HepG2 (cell line): ENCODE results near the gene PTPRC. TPM values are rescaled to one million over a fixed set of nuclear protein-coding genes. Genes with fewer than 3 reads are reported as not detected.

Experiments
- ATAC-seq: fragments of 200-7000 bp; cut with Tn5 transposase; 3 replicates; pipeline ENCODE4 v1.9.1; 2020; ENCODE audit warnings: mild to moderate bottlenecking, moderate library complexity
- BruUV-seq: library from RNA; stranded (reverse); fragments of 400-500 nt; replicated peaks from 2 replicates; lab custom pipeline; 2021; lab: Mats Ljungman, UMichigan
- CTCF ChIA-PET: fragments of 300-600 bp; formaldehyde crosslinking; extraction: SDS; loops from one replicate; lab custom pipeline; 2021; ENCODE audit warnings: low total read pairs, inconsistent platforms, low intra/inter-chr PET ratio; lab: Yijun Ruan, JAX
- POLR2A ChIA-PET: fragments of 350-600 bp; sonication (Branson Sonifier 250); formaldehyde crosslinking; loops from one replicate; lab custom pipeline; 2020; ENCODE audit warnings: antibody characterized with exemption, inconsistent platforms; lab: Yijun Ruan, JAX
- DNase-seq: peaks from one replicate; pipeline ENCODE4 v3.0.0-alpha.2; 2015; ENCODE audit warnings: low spot score
- FAIRE-seq: peaks from 3 replicates; lab custom pipeline; 2011; peaks lifted over from hg19 to GRCh38; lab: Jason Lieb, UNC
- H2AFZ ChIP-seq: one replicate; pipeline ENCODE4 v1.6.1; 2011; ENCODE audit warnings: low read length, inconsistent platforms
- H3K27ac ChIP-seq: fragments of 300-600 bp; 3 replicates; pipeline ENCODE4 v1.8.0; 2011; ENCODE audit warnings: mixed run types, mild to moderate bottlenecking, mixed read lengths, low read length, inconsistent platforms; ENCODE audit not compliant: insufficient read depth; ENCODE audit errors: extremely low read length
- H3K27me3 ChIP-seq, 2 experiments: fragments of 200-600 bp in 1 of 2; 2 replicates in 1 of 2; 3 replicates in 1 of 2; pipeline versions ENCODE4 v1.6.0 to v1.8.0; 2011; ENCODE audit warnings: low read length in 2 of 2, mild to moderate bottlenecking in 2 of 2, moderate library complexity in 2 of 2, inconsistent platforms in 1 of 2; ENCODE audit not compliant: insufficient read depth in 2 of 2, control insufficient read depth in 1 of 2
- H3K36me3 ChIP-seq, 2 experiments: fragments of 200-600 bp in 1 of 2; replicated peaks in 1 of 2; 2 replicates in 1 of 2; 3 replicates in 1 of 2; pipeline versions ENCODE4 v1.5.1 to v1.8.0; 2011; ENCODE audit warnings: low read length in 2 of 2, inconsistent platforms in 1 of 2; ENCODE audit not compliant: insufficient read depth in 2 of 2, control insufficient read depth in 1 of 2
- H3K4me1 ChIP-seq: 2 replicates; pipeline ENCODE4 v1.5.1; 2012; ENCODE audit warnings: low read length, inconsistent platforms; ENCODE audit not compliant: insufficient read depth
- H3K4me2 ChIP-seq: 2 replicates; pipeline ENCODE4 v1.6.0; 2011; ENCODE audit warnings: low read depth, low read length, inconsistent platforms
- H3K4me3 ChIP-seq, 3 experiments: fragments of 200-600 bp in 1 of 3; sonication (generic), shearing (Covaris generic) in 1 of 3; replicated peaks in 1 of 3; 2 replicates each; pipeline ENCODE4 v1.5.1; 2011 to 2016; ENCODE audit warnings: low read length in 3 of 3, inconsistent platforms in 2 of 3, low read depth in 2 of 3, mild to moderate bottlenecking in 2 of 3, control low read depth in 1 of 3, mixed read lengths in 1 of 3; ENCODE audit not compliant: insufficient read depth in 1 of 3
- H3K79me2 ChIP-seq: one replicate; pipeline ENCODE4 v1.6.1; 2011; ENCODE audit warnings: low read length, inconsistent platforms; ENCODE audit not compliant: insufficient read depth
- H3K9ac ChIP-seq: 2 replicates; pipeline ENCODE4 v1.6.0; 2011; ENCODE audit warnings: mild to moderate bottlenecking, low read depth, low read length, inconsistent platforms; ENCODE audit not compliant: insufficient read depth
- H3K9me3 ChIP-seq: 2 replicates; pipeline ENCODE4 v1.5.1; 2012; ENCODE audit warnings: mild to moderate bottlenecking, low read length
- H4K20me1 ChIP-seq: 2 replicates; pipeline ENCODE4 v1.6.0; 2011; ENCODE audit warnings: inconsistent platforms, mild to moderate bottlenecking, low read length, moderate library complexity; ENCODE audit not compliant: insufficient read depth
- GZF1 ChIP-seq: sonication (generic); formaldehyde crosslinking; IDR thresholded peaks from 2 replicates; pipeline ENCODE4 v1.5.1; 2020; ENCODE audit warnings: mild to moderate bottlenecking, missing genetic modification reagents
- IKZF1 ChIP-seq: fragments of 450-650 bp; IDR thresholded peaks from 2 replicates; pipeline ENCODE4 v1.7.1; 2016
- KDM4B ChIP-seq: sonication (generic); formaldehyde crosslinking; IDR thresholded peaks from 2 replicates; pipeline ENCODE4 v1.4.0; 2020; ENCODE audit warnings: missing genetic modification reagents
- MNT ChIP-seq: fragments of 450-650 bp; IDR thresholded peaks from 2 replicates; pipeline ENCODE4 v1.6.1; 2016
- RNF219 ChIP-seq: sonication (generic); formaldehyde crosslinking; IDR thresholded peaks from 2 replicates; pipeline ENCODE4 v1.5.0; 2020; ENCODE audit warnings: mild to moderate bottlenecking, missing genetic modification reagents
- ZFP1 ChIP-seq: IDR thresholded peaks from 2 replicates; pipeline ENCODE4 v1.6.1; 2016
- ZNF577 ChIP-seq: sonication (generic); formaldehyde crosslinking; IDR thresholded peaks from 2 replicates; pipeline ENCODE4 v1.4.0; 2020; ENCODE audit warnings: mild to moderate bottlenecking, low read depth, missing genetic modification reagents, borderline replicate concordance
- WGBS: methylation state at CpG from one replicate; pipeline ENCODE4 v1.1.6; 2017; ENCODE audit warnings: low lambda C conversion rate; 5-methylcytosine and 5-hydroxymethylcytosine counted together
- in situ Hi-C: cut with HindIII; loops from 2 replicates; pipeline ENCODE4 v1.10.0; 2017; ENCODE audit warnings: low pct_unique_long_range_greater_than_20kb; ENCODE audit not compliant: extremely low pct_ligation_motif_present
- intact Hi-C: fragments of 100-400 bp; cut with micrococcal nuclease; formaldehyde crosslinking; loops from one replicate; pipeline ENCODE4 v1.10.0; 2022; ENCODE audit not compliant: unreplicated experiment
- polyA plus RNA-seq, 8 experiments: library from polyadenylated mRNA; depleted of rRNA in 3 of 8; stranded (reverse) in 7 of 8; unstranded in 1 of 8; fragments of >200 nt; fragmentation: Illumina TruSeq in 4 of 8; extraction: Trizol in 4 of 8; gene quantifications; 2 replicates each; pipeline versions ENCODE4 v1.2.1 to v1.2.3, GENCODE V29; 2011 to 2016; ENCODE audit warnings: low read depth in 4 of 8, missing spikeins in 1 of 8, mixed read lengths in 1 of 8; ENCODE audit not compliant: insufficient read depth in 1 of 8
- total RNA-seq, 5 experiments: library from RNA; depleted of rRNA; stranded (reverse); fragments of >200 nt; fragmentation: Illumina TruSeq; extraction: Trizol; gene quantifications; 2 replicates each; pipeline ENCODE4 v1.2.3, GENCODE V29; 2016; ENCODE audit warnings: low read depth in 1 of 5

The PTPRC gene
- total and polyA plus RNA-seq, 2 of the 13 experiments (the other 11 are each of a cell fraction or from before 2014, with no cell fraction given): not detected

GRCh38 chr1:198788561-198789064 lies 149.8 kb downstream of the PTPRC start (continued):
- TF ChIP-seq KDM4B (CRISPR knock-in tag): no peak
- TF ChIP-seq, all 625 proteins: peak for 0

GRCh38 chr1:198793714-198794113 lies 154.9 kb downstream of the PTPRC start:
- no peak for DNase-seq
- in situ Hi-C loops (no loop called here), intact Hi-C loops (no loop called here)
- Histone ChIP-seq H4K20me1 (no peaks in the 10 kb centered on the region), H3K27me3 (no peaks in the 10 kb centered on the region; a peak in 1 of 5 replicates), H3K27ac (no peak overlapping the region), H3K9me3 (peaks cover 42% of the 10 kb centered on the region), H3K9ac (no peak overlapping the region), H3K36me3 (no peaks in the 10 kb centered on the region), H3K4me2 (no peak overlapping the region), H2AFZ (no peak overlapping the region), H3K4me3 (no peak overlapping the region), H3K4me1 (no peaks in the 10 kb centered on the region), H3K79me2 (no peaks in the 10 kb centered on the region)
- ChIA-PET POLR2A (no interaction called here), CTCF (no interaction called here)
- TF ChIP-seq ZNF577 (CRISPR knock-in tag): no peak
- TF ChIP-seq IKZF1: no peak
- TF ChIP-seq RNF219: no peak
- no peak for TF ChIP-seq GZF1 (CRISPR knock-in tag)
- no peak for TF ChIP-seq MNT
- TF ChIP-seq ZFP1 (CRISPR knock-in tag): no peak
- ATAC-seq: no peak
- WGBS: 16% methylated on average over 3 of the region's 3 CpGs
- FAIRE-seq: no peak
- BruUV-seq: no TSS peak
